Cerebellar cortex (tissue), 1 donor: ENCODE data around the gene CHST11.
"Not testable (repeated sequence)": the region's sequence is repeated elsewhere in the genome, so short reads cannot be mapped to it uniquely, and the experiment has no call there.

Experiments
- DNase-seq: peaks from one replicate; pipeline ENCODE4 v3.0.0-alpha.2; 2015; ENCODE audit warnings: low spot score

The CHST11 gene

DNA sequence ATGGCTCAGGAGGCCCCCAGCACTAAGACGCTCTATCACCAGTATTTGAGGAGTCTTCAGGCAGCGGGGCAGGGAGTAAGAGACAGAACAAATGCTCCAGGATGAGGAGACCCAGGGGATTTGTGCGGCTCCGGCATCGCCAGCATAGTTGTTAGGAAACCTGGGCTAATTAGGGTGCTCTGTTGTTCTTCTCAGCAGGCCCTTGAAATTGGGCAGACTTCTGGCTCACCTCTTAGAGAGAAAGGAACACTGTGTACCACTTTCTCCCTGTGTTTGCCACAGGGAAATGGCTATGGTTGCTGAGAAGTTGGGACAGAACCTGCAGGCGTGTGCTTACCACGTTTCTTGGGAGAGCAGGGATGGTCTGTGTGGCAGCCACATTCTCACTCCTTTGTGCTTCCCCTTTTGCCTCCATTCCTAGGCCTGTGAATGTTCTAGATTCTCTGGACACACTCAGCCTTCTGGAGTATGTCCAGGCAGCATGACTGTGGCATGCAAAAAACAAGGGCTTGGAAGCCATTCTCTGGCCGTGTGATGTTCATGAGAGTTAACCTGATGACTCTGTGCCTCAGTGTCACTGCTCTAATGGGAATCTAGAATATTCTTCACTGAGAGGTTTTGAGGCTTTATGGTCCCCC lies 109.0 kb downstream of the CHST11 start:
- peak; percentile 35 for DNase-seq

DNA sequence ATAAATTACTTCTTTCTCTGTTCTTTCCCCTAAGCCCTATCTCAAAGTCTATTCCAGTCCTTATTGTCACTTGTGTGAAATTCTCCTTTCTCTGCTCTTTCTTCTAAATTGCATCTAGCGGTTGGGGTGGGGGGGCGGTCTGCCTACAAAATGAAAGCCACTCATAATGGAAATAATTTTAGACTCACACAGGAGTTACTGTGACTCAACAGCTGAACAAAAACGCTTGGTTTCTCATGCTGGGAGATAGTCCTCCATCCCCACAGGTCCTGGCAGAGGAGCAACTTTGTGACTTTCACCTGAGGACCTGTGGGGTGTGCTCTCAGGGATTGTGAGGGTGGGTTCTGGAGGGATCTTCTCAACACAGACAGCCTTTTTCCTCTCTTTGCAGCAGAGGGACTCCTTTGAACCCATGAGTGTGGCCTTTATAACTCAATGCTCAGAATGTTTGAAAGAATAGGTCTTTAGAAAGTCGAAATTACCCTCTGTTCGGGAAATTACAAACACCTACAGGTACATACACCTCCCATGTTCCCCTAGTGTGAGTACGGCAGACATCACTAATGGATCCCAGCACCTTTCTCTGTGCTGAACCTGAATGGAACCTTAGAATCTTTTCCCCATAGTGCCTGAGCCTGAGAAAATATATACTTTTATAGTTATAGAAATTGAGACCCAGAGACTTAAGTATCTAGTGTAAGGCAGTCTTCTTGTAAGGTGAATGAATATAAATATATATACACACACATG lies 109.7 kb downstream of the CHST11 start:
- DNase-seq: no peak

DNA sequence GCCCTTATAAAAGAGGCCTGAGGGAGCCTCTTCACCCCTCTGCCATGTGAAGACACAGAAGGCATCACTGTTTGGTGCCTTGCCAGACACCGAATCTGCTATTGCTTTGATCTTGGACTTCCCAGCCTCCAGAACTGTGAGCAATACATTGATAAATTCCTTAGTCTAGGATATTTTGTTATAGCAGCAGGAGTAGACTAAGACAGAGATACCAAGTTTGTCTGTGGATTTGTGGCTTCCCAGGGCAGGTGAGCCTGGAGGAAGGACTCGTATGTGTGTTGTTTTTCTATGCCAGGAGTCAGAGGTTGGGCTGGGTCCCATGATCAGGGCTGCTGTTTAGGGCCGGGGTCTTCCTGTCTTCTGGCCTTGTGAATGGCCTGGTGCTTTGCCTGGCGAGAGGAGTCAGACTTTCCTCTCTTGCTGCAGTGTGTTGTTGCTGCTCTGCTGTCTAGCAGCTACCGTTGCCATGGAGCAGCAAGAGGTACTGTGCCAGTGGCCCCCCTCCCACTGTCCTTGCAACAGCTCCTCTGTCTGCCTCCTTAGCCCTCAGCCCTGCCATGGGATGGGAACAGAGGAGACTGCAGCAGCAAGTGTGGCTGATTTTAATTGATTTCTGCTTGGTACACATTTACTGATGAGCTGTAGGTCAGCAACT lies 111.2 kb downstream of the CHST11 start:
- DNase-seq: peak; percentile 12

DNA sequence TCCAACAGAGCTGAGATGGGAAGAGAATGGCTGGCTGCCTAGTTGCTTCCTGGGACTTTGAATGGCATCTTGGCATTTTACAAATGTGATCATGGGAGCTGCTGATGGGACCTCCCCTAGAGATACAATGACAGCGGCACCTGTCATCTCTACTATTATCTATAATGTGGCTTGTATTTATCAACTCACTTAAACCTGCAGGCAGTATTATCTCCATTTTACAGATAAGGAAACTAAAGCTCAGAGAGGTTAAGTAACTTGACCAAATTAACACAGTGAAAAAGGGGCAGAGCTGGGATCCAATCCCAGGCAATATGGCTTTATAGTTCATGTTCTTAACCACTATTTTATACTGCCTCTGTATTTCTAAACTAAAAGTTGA lies 111.7 kb downstream of the CHST11 start:
- DNase-seq: no peak

DNA sequence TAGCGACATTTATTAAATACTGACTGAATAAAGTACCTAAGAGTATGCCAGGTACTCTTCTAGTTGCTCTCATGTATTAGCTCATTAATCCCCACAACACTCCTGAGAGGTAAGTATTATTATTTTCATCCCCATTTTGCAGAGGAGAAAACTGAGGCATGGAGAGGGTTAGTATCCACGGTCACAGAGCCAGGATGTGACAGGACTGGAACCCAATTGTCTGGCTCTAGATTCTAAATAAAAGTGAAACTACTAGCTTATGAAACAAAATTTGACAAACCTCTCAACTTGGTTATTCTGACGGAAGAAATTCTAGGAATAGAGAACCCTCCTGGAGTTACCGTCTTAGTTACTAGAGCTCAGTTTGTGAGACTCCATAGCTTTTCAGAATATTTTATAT lies 112.2 kb downstream of the CHST11 start:
- no peak for DNase-seq

DNA sequence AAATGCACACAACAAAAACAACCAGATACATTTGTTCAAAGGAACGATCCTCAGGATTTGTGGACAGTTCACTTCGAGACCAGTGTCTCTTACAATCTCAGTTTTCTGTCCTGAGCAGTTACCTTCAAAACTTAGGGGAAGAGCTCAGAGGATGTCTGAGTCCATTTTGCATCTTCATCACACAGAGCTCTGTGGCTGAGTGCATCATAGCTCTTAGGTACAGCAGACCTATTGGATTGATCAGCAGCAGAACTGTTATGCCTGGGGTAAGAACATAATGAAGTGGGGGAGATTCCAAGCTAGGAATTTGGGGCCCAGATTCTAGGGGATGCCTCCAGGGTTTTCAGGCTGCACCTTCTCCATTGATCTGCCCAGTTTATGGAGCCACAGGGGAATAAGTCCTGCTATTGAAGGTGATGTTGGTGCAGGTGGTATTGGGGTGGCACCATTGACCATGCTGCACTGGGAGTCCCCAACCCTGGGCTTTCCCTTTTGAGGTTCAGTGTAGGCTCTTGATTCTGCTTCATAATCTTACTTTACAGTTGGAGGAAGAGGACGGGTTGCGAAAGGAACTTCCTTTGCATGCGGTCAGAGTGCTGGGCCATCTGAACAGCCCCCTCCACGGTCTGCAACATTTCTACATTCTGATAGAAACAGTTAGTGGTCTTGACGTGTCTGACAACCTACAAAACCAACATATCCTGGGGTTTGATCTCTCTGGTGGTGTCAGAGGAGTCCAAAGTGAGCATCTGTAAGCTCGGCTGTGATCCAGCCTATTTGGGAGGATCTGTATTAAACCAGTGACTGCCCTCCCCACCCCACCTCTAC lies 112.8 kb downstream of the CHST11 start:
- DNase-seq: no peak

DNA sequence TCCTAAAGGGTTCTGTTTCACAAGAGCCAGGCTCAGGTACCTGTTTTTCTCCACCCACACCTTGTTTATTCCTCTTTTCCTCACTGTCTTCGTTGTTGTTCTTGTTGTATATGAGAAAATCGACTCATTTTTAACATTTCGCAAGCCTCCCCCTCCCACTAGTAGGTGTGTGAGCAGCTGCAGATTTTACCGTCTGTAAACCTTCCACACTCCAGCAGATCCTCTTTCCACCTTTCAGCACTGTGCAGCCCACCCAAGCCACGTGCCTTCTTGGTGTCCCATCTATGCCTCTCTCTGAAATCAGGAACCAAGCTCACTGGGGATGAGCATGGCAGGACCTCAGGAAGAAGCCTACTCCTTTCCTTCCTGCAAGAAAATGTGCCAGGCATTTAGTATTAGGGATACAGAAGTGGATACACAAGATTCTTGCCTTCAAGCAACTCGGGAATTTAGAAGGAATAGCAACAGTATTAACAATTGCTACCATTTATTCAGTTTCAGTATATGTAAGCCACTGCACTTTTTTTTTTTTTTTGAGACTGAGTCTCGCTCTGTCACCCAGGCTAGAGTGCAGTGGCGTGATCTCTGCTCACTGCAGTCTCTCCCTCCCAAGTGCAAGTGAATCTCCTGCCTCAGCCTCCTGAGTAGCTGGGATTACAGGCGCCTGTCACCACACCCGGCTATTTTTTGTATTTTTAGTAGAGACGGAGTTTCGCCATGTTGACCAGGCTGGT lies 113.6 kb downstream of the CHST11 start:
- DNase-seq: no peak

DNA sequence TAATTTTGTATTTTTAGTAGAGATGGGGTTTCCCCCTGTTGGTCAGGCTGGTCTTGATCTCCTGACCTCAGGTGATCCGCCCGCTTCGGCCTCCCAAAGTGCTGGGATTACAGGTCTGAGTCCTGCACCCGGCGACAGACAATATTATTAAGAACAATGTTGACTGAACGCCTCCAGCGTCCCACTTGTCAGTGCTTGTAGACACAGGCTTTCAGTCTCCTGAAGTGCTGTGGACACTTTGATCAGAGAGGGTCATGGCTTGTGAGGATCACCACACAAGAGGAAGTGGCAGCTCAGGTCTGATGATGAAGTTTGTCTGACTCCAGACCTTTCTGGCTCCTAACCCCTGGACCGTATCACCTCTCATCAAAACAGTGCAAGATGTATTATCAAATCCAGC lies 114.6 kb downstream of the CHST11 start:
- no peak for DNase-seq

DNA sequence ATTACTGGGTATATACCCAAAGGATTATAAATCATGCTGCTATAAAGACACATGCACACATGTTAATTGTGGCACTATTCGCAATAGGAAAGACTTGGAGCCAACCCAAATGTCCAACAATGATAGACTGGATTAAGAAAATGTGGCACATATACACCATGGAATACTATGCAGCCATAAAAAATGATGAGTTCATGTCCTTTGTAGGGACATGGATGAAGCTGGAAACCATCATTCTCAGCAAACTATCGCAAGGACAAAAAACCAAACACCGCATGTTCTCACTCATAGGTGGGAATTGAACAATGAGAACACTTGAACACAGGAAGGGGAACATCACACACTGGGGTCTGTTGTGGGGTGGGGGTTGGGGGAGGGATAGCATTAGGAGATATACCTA lies 117.6 kb downstream of the CHST11 start:
- DNase-seq: not testable (repeated sequence)

DNA sequence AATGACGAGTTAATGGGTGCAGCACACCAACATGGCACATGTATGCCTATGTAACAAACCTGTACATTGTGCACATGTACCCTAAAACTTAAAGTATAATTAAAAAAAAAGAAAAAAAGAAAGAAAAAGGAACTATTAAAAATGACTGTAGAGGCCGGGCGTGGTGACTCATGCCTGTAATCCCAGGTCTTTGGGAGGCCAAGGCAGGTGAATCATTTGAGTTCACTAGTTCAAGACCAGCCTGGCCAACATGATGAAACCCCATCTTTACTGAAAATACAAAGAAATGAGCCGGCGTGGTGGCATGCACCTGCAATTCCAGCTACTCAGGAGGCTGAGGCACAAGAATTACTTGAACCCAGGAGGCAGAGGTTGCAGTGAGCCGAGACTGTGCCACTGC lies 118.0 kb downstream of the CHST11 start:
- not testable (repeated sequence) for DNase-seq

DNA sequence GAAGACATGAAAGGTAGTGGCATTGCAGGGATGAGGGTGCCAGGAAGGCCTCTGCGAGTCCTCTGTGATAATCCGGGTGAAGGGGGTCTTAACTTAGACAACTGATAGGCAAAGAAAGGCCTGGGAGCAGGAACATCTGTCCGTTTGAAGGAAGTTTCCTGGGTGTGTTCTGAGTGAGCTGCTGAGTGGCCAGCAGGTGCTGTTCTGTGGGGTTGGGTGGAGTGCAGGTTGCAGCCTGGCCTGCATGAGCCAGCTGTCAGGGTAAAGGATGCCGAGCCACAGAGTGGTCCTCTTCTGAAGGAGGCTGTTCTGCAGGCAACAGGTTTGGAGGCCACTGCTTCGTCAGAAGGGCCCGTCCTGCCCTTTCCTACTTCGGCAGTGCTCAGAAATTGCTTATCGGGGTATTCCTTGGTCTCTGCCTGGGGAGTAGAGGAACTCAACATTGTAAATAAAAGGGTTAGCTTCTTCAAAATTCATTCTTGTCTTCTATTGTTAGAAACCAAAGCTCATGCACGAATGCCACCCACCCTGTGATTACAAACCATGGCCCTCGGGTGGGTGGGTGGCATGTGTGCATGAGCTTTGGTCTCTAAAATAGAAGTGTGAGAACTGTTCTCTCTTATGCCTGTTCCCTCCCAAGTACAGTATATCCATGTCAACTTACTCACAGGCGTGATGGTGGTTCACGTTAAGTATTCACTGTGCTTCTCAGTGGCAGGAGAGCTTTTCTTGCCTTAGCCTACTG lies 118.9 kb downstream of the CHST11 start:
- DNase-seq: no peak

DNA sequence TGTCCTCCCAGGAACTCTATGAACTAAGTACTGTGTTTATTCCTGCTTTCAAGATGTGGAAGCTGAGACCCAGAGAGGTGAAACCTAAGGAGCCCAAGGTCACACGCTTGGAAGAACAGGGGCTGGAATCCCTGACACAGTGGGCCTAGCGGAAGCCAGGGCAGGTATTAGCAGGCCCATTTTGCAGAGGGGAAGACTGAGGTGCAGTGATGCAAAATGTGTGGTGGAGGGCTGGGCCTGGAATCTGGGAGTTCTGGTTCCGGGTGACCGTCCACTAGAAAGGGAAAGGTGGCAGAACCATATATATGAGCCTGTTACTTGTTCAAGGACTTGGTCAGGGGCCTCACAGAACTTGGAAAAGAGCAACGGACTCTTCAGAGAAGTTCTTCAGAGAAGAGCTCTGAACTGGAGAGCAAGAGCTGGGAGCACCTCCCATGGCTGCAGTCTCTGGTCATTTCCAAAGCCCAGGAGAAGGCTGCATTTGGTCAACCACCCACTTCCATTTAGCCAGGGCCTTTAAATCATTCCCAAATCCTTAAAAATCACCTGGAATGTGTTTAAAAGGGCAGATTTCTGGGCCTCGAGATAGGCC lies 119.5 kb downstream of the CHST11 start:
- DNase-seq: no peak

DNA sequence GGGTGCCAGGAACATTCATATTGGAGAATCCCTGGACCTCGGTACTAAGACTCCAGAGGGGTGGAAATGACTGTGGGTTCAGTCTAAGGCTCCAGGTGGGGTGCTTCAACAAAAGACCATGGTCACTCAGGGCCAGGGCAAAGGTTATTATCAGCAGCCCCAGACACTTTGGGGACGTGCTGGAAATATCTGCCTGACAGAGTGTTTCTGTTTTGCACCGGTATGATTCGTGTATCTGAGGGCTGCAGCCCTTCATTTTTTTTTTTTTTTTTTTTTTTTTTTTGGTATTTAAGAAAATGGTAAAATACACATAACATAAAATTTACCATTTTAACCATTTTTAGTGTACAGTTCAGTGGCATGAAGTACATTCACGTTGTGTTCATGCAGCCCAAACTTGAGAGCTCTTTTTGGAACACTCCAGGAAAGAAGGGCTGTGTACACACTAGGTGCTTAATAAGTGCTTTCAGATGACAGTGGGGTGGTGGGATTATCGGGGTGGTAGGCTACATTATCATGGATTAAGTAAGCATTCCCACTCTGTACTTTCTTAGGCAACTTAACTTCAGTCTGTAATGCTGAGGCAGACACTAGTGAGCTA lies 120.3 kb downstream of the CHST11 start:
- no peak for DNase-seq

DNA sequence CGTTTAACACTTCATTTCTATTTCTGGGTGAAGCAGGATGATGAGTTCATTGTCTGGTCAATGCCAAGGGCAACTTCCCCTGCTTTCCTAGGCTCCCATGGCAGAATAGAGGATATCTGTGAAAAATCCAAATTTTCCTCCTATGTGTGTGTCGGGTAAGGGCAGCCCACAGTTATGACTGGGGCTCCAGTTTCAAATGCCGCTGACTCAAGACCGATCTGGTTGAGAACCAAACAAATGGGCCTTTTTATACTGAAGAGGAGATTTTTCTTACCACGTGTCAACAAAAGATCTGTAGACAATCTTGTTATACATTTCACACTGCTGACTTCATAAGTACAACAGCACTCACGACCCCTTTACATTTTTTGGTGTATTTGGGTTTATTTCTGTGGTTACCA lies 120.8 kb downstream of the CHST11 start:
- no peak for DNase-seq

DNA sequence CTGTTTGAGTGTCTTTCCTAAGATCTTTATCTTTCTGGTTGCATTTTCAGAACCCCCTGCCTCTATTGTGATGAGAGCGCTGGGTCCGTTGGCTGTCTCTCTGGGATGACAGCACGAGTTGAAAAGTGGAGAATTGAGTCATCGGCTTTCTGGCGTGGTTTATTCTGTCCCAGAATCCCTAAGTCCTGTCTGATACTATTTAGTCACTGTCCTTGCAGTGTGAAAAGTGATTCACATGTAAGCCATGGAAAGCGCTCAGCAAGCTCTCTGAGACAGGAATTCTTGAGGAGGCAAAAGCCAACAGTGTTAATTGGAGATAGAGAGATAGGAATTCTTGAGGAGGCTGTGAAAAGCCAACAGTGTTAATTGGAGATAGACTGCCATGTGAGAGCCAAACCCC lies 121.7 kb downstream of the CHST11 start:
- no peak for DNase-seq

DNA sequence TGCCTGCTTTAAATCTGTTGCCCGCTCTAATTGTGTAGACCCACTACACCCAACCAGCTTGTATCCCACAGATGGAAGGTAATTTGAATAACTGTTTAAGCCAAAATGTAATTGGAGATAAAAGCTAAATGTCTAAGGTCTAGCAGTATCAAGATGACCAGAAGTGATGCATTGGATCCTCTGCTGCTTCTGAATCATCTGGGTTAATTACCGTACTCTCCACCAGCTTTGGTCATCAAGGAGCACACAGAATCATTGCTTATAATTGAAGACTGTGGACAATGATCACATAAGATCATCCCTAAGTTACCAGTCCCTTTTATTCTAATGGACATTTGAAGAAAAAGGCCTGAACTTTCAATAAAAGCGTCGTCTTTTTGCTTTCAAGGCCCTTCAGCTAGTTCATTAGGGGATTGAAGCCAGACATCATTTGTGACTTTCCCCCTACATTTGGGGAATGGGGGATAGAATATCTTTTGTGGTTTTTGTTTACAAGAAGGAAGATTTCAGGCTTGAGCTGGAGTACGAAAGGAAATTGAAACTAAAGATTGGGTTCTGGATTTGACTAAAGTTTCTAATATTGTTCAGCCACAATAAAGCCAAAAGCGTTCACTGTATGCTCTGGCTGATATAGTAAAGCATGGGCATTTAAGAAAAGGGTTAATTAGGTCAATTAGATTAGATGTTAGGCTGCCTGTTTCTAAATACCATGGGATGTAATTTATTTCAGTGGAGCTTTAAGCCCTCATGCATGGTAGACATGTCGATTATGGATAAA lies 123.2 kb downstream of the CHST11 start:
- DNase-seq: no peak

DNA sequence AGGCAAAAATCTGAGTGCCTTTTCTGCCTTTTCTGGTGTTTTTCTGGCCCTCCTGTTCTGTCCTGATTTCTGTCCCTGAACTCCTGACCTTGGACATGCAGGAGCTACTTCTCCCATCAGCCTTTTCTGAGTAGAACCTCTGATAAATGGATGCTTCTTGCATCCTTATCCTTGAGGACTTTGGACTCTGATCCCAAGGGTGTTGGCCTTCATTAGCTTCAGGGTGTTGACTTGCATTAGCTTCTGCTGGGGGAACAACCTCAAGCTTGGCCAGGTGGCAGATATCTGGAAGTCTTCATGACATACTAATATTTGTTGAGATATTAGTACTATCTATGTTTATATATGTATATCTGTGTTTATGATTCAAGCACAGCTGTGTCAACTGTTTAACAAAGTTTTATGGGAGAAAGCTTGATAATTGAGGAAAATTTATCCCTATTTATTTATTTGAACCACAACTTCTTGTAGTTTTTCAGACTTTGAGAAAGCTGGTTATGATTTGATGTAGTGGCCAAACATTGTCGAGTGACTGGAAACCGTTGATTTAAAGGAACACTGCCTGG lies 124.3 kb downstream of the CHST11 start:
- no peak for DNase-seq

DNA sequence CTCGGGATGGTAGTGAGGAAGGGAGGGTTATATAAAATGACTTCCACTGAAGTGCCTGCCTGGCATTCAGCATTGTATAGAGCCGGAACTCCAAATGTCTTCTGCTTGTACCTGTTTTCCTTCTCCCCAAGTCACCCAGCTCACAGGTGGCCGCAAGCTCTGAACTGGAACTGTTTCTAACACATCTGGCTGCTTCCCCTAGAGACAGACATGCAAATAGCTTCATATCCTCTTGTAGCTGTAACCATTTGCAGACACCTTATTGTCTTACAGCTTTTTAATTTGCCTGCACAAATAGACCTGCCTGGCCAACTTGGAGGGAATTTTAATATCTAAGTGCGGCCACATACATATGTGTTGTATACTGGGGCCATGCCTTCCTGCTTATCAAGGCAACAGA lies 126.0 kb downstream of the CHST11 start:
- DNase-seq: no peak

DNA sequence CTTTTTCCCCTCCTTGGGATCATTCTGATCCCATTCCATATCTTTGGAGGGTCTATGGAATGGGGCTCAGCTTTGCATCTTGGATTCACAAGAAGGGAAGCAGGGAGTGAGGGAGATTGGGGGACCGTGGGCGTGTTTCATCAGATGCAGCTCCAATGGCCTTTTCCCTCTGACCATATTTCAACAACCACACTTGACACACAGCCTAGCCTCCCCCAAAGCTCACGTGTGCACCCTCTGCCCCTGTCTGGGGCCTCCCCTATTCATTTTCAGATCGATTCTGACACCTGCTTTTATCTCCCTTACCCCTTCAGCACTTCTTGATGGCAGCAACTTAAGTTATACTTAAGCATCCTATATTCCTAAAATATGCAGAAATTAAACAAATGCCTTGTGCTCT lies 126.6 kb downstream of the CHST11 start:
- DNase-seq: no peak
